NCI-H2029 treated with DMSO at 0.1 percent for 48 hours (cell line): ENCODE results near the gene TRPM1.

Source experiments
- DNase-seq: peaks from one replicate; lab custom pipeline; 2025; lab: John Stamatoyannopoulos, UW

Gene TRPM1

GRCh38 chr15:31082771-31083369 lies 18.7 kb downstream of the TRPM1 start:
- no peak for DNase-seq

GRCh38 chr15:31081588-31082250 lies 19.8 kb downstream of the TRPM1 start:
- no peak for DNase-seq

- no peak for DNase-seq
These were observed 20.5 kb downstream of the TRPM1 start for GRCh38 chr15:31081056-31081455.

- no peak for DNase-seq
These were observed 20.9 kb downstream of the TRPM1 start for GRCh38 chr15:31080591-31081014.

- DNase-seq, result no peak
These were observed 22.0 kb downstream of the TRPM1 start for GRCh38 chr15:31079519-31079918.

- DNase-seq, result no peak
These were observed 23.1 kb downstream of the TRPM1 start for GRCh38 chr15:31078471-31078870.

- DNase-seq, result no peak
These were observed 23.6 kb downstream of the TRPM1 start for GRCh38 chr15:31077941-31078340.

- no peak for DNase-seq
These were observed 24.3 kb downstream of the TRPM1 start for GRCh38 chr15:31077181-31077580.

- DNase-seq, result no peak
These were observed 27.2 kb downstream of the TRPM1 start for GRCh38 chr15:31074321-31074720.

GRCh38 chr15:31070867-31071266 lies 30.7 kb downstream of the TRPM1 start:
- no peak for DNase-seq

GRCh38 chr15:31069360-31070000 lies 32.0 kb downstream of the TRPM1 start:
- no peak for DNase-seq

- DNase-seq, result no peak
These were observed 33.5 kb downstream of the TRPM1 start for GRCh38 chr15:31067890-31068603.

GRCh38 chr15:31065824-31066223 lies 35.7 kb downstream of the TRPM1 start:
- DNase-seq, result no peak

GRCh38 chr15:31062911-31063310 lies 38.6 kb downstream of the TRPM1 start:
- no peak for DNase-seq

GRCh38 chr15:31062310-31062847 lies 39.1 kb downstream of the TRPM1 start:
- no peak for DNase-seq

- no peak for DNase-seq
These were observed 40.9 kb downstream of the TRPM1 start for GRCh38 chr15:31060429-31061140.

- DNase-seq, result no peak
These were observed 43.1 kb downstream of the TRPM1 start for GRCh38 chr15:31058236-31058962.

GRCh38 chr15:31051496-31052080 lies 49.9 kb downstream of the TRPM1 start:
- DNase-seq, result no peak

- DNase-seq, result no peak
These were observed 50.6 kb downstream of the TRPM1 start for GRCh38 chr15:31050953-31051352.

GRCh38 chr15:31049682-31050615 lies 51.6 kb downstream of the TRPM1 start:
- DNase-seq, result no peak
